ENCODE measurements around the gene ZNF264.

Gene ZNF264

DNA sequence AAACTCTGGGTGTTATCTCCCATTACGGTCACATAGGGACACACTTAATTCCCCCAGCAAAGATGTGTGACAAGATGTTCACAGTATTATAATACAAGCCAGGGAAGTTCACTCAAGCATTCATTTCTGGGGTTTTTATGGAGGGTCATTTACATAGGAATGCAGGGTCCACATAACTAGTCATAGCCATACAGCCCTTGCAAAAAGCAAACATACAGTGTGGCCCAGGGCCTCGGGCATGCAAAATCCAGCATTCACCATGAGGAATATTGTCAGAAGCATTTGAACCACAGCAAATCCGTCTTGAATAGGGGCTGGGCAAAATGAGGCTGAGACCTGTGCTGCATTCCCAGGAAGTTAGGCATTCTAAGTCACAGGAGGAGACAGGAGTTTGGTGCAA lies 76.0 kb downstream of the ZNF264 start:
- TF ChIP-seq, protein P1, sequence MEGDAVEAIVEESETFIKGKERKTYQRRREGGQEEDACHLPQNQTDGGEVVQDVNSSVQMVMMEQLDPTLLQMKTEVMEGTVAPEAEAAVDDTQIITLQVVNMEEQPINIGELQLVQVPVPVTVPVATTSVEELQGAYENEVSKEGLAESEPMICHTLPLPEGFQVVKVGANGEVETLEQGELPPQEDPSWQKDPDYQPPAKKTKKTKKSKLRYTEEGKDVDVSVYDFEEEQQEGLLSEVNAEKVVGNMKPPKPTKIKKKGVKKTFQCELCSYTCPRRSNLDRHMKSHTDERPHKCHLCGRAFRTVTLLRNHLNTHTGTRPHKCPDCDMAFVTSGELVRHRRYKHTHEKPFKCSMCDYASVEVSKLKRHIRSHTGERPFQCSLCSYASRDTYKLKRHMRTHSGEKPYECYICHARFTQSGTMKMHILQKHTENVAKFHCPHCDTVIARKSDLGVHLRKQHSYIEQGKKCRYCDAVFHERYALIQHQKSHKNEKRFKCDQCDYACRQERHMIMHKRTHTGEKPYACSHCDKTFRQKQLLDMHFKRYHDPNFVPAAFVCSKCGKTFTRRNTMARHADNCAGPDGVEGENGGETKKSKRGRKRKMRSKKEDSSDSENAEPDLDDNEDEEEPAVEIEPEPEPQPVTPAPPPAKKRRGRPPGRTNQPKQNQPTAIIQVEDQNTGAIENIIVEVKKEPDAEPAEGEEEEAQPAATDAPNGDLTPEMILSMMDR (IDR thresholded peaks at IDR 0.05; ENCODE audit: borderline replicate concordance, insufficient read depth, low read depth, low read length), result no peak
- H3K4me3 ChIP-seq (ENCODE audit: low read depth, low read length), result no peak overlapping the region

DNA sequence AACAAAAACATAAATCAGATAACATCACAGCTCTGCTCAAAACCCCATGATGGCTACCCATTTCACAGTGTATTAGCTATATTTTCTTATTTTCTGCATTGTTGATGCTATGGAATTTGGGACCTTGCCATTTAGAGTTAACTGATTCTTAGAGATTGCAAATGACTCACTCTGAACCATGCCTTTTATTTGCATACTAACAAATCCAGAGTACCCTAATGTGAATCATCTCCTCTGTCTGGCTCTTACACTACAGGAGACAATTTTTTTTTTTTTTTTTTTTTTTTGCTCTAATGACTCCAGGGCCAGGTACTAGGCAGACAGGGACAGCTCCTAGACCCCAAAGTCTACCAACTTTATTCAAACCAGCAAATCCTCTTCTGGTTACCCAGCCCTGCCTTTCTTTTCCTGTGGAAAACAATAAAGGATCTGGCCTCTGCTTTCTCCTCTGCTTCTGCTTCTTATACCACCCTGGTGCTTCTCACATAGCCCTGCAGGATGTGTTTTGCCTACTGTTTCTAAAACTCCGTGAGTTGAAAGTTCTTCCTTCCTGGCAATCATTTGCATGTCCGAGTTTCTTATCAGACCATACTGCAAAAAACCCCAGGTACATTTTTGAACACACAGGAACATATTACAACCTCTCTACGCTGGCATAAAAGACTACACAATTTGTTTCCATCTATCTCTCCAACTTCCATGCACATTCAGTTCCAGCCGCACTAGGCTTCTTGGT lies 78.4 kb downstream of the ZNF264 start:
- TF ChIP-seq, protein P1 (IDR thresholded peaks at IDR 0.05; ENCODE audit: borderline replicate concordance, insufficient read depth, low read depth, low read length), result no peak
- H3K4me3 ChIP-seq (ENCODE audit: low read depth, low read length), result no peak overlapping the region

DNA sequence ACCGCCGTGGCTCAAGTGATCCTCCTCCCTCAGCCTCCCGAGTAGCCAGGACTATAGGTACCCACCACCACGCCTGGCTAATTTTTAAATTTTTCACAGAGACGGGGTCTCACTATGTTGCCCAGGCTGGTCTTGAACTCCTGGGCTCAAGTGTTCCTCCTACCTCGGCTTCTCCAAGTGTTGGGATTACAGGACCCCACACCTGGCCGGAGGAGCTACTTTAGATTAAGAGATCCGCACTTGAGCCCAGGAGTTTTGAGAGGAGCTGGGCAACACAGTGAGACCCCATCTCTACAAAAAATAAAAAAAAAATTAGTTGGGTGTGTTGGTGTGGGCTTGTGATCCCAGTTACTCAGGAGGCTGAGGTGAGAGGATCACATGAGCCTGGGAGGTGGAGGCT lies 80.0 kb downstream of the ZNF264 start:
- TF ChIP-seq, protein P1 (IDR thresholded peaks at IDR 0.05; ENCODE audit: borderline replicate concordance, insufficient read depth, low read depth, low read length), result no peak
- H3K4me3 ChIP-seq (ENCODE audit: low read depth, low read length), result no peak overlapping the region

All from GM12875 (cell line).